ENCODE measurements around the gene PRSS56. TPM values are rescaled to one million over a fixed set of nuclear protein-coding genes. Genes with fewer than 3 reads are reported as not detected.

PRSS56 gene
- total RNA-seq, 2 donors from 2014 or later, result not detected

GRCh38 chr2:232492963-232493700, 27.1 kb upstream of the PRSS56 start:
- DNase-seq, result no peak
- no peaks in the 10 kb centered on the region for H3K4me1 ChIP-seq
- H3K36me3 ChIP-seq, result no peaks in the 10 kb centered on the region
- H3K27ac ChIP-seq, result no peak overlapping the region
- H3K4me3 ChIP-seq, result no peak overlapping the region
- no peak overlapping the region for H3K9ac ChIP-seq (ENCODE audit: low read depth in 2 of 2, low read length in 2 of 2)
- TF ChIP-seq CTCF (IDR thresholded peaks at IDR 0.05), result no peak
- no peaks in the 10 kb centered on the region for H3K9me3 ChIP-seq
- intact Hi-C loops (cut with DNase I), result no loop called here
- peaks cover 6% of the 10 kb centered on the region for H3K27me3 ChIP-seq

GRCh38 chr2:232493701-232494474, 26.3 kb upstream of the PRSS56 start:
- TF ChIP-seq CTCF (IDR thresholded peaks at IDR 0.05), result no peak
- intact Hi-C loops (cut with DNase I), result no loop called here
- no peaks in the 10 kb centered on the region for H3K9me3 ChIP-seq
- H3K27me3 ChIP-seq, result no peaks in the 10 kb centered on the region
- no peaks in the 10 kb centered on the region for H3K4me1 ChIP-seq
- H3K27ac ChIP-seq, result no peak overlapping the region
- H3K4me3 ChIP-seq, result no peak overlapping the region
- no peaks in the 10 kb centered on the region for H3K36me3 ChIP-seq
- DNase-seq, result no peak
- no peak overlapping the region for H3K9ac ChIP-seq (ENCODE audit: low read depth in 2 of 2, low read length in 2 of 2)

- H3K9ac ChIP-seq (ENCODE audit: low read depth in 2 of 2, low read length in 2 of 2), result no peak overlapping the region
- no peaks in the 10 kb centered on the region for H3K9me3 ChIP-seq
- DNase-seq, result no peak
- no peak overlapping the region for H3K4me3 ChIP-seq
- H3K36me3 ChIP-seq, result no peaks in the 10 kb centered on the region
- TF ChIP-seq CTCF (IDR thresholded peaks at IDR 0.05), result no peak
- intact Hi-C loops (cut with DNase I), result no loop called here
- no peaks in the 10 kb centered on the region for H3K27me3 ChIP-seq
- H3K4me1 ChIP-seq, result no peaks in the 10 kb centered on the region
- H3K27ac ChIP-seq, result no peak overlapping the region
Measured at GRCh38 chr2:232494542-232494941, 25.6 kb upstream of the PRSS56 start.

- Histone ChIP-seq H3K4me3 (no peak overlapping the region), H3K27ac (no peak overlapping the region), H3K36me3 (no peaks in the 10 kb centered on the region), H3K4me1 (no peaks in the 10 kb centered on the region), H3K9me3 (no peaks in the 10 kb centered on the region), H3K27me3 (no peaks in the 10 kb centered on the region), H3K9ac (ENCODE audit: low read depth in 2 of 2, low read length in 2 of 2) (no peak overlapping the region)
- no peak for TF ChIP-seq CTCF (IDR thresholded peaks at IDR 0.05)
- intact Hi-C loops (cut with DNase I), result no loop called here
- DNase-seq, result no peak
Measured at GRCh38 chr2:232495292-232495691, 24.9 kb upstream of the PRSS56 start.

- H3K27me3 ChIP-seq, result no peaks in the 10 kb centered on the region
- H3K27ac ChIP-seq, result no peak overlapping the region
- no peak for TF ChIP-seq CTCF (IDR thresholded peaks at IDR 0.05)
- H3K36me3 ChIP-seq, result no peaks in the 10 kb centered on the region
- H3K9me3 ChIP-seq, result no peaks in the 10 kb centered on the region
- H3K4me1 ChIP-seq, result no peaks in the 10 kb centered on the region
- DNase-seq, result no peak
- intact Hi-C loops (cut with DNase I), result no loop called here
- H3K4me3 ChIP-seq, result no peak overlapping the region
- no peak overlapping the region for H3K9ac ChIP-seq (ENCODE audit: low read depth in 2 of 2, low read length in 2 of 2)
Measured at GRCh38 chr2:232496501-232497270, 23.5 kb upstream of the PRSS56 start.
